HG03460 (cell line): ENCODE results near the gene NBEAL1.
"Not testable (repeated sequence)": the region's sequence is repeated elsewhere in the genome, so short reads cannot be mapped to it uniquely, and the experiment has no call there.

ENCODE experiments used
- ATAC-seq: cut with Tn5 transposase; IDR thresholded peaks from one replicate; pipeline ENCODE4 v1.9.1; 2021; ENCODE audit not compliant: unreplicated experiment

Gene NBEAL1

GRCh38 chr2:203014456-203015199 lies at the start of gene NBEAL1:
NBEAL1 (plus strand) TSS chr2:203014875; CDS start chr2:203016385, 1,510 bp downstream.
- peak; percentile 96 for ATAC-seq

- peak; percentile 70 for ATAC-seq
Measured at GRCh38 chr2:202965810-202966460, 48.7 kb upstream of the NBEAL1 start.

GRCh38 chr2:202969404-202969803 lies 45.3 kb upstream of the NBEAL1 start:
- not testable (repeated sequence) for ATAC-seq

- no peak for ATAC-seq
Measured at GRCh38 chr2:202976809-202977208, 37.9 kb upstream of the NBEAL1 start.

- no peak for ATAC-seq
Measured at GRCh38 chr2:202982779-202983491, 31.7 kb upstream of the NBEAL1 start.

- no peak for ATAC-seq
Measured at GRCh38 chr2:202989749-202990148, 24.9 kb upstream of the NBEAL1 start.

- no peak for ATAC-seq
Measured at GRCh38 chr2:202990501-202990900, 24.2 kb upstream of the NBEAL1 start.

GRCh38 chr2:202997113-202997512 lies 17.6 kb upstream of the NBEAL1 start:
- ATAC-seq: not testable (repeated sequence)

- no peak for ATAC-seq
Measured at GRCh38 chr2:203002054-203002821, 12.4 kb upstream of the NBEAL1 start.

- no peak for ATAC-seq
Measured at GRCh38 chr2:203003716-203004115, 11.0 kb upstream of the NBEAL1 start.

GRCh38 chr2:203016716-203017115 lies 2.0 kb downstream of the NBEAL1 start:
- ATAC-seq: no peak

GRCh38 chr2:203018181-203018580 lies 3.5 kb downstream of the NBEAL1 start:
- ATAC-seq: no peak

GRCh38 chr2:203019142-203019541 lies 4.5 kb downstream of the NBEAL1 start:
- no peak for ATAC-seq

GRCh38 chr2:203021991-203022390 lies 7.3 kb downstream of the NBEAL1 start:
- no peak for ATAC-seq

GRCh38 chr2:203022751-203023150 lies 8.1 kb downstream of the NBEAL1 start:
- no peak for ATAC-seq

GRCh38 chr2:203025592-203025991 lies 10.9 kb downstream of the NBEAL1 start:
- ATAC-seq: no peak

GRCh38 chr2:203030545-203030944 lies 15.9 kb downstream of the NBEAL1 start:
- no peak for ATAC-seq

- no peak for ATAC-seq
Measured at GRCh38 chr2:203030991-203031390, 16.3 kb downstream of the NBEAL1 start.

GRCh38 chr2:203033395-203033794 lies 18.7 kb downstream of the NBEAL1 start:
- no peak for ATAC-seq

- ATAC-seq: no peak
Measured at GRCh38 chr2:203035879-203036470, 21.3 kb downstream of the NBEAL1 start.

GRCh38 chr2:203037026-203037425 lies 22.4 kb downstream of the NBEAL1 start:
- no peak for ATAC-seq
